CD14-positive monocyte (primary cell): ENCODE results near the gene ADCYAP1. TPM values are rescaled to one million over a fixed set of nuclear protein-coding genes. Genes with fewer than 3 reads are reported as not detected.

ENCODE experiments used
- DNase-seq, 3 donors: peaks; one replicate each; pipeline ENCODE4 v3.0.0-alpha.2; 2011 to 2022
- H2AFZ ChIP-seq: 2 replicates; pipeline ENCODE4 v1.6.0; 2012; ENCODE audit warnings: mild to moderate bottlenecking, low read depth, low read length, inconsistent platforms; ENCODE audit not compliant: insufficient read depth, poor library complexity, severe bottlenecking
- H3K27ac ChIP-seq, 2 donors: 1 replicate in 1 of 2; 2 replicates in 1 of 2; pipeline ENCODE4 v1.5.1; 2012 to 2013; ENCODE audit warnings: low read length in 2 of 2, control low read depth in 1 of 2, inconsistent platforms in 1 of 2, low read depth in 1 of 2, mild to moderate bottlenecking in 1 of 2
- H3K27me3 ChIP-seq, 2 donors: one replicate each; pipeline versions ENCODE4 v1.6.0 to v1.6.1; 2011 to 2013; ENCODE audit warnings: low read length in 2 of 2; ENCODE audit not compliant: control insufficient read depth in 2 of 2, insufficient read depth in 2 of 2
- H3K36me3 ChIP-seq, 2 donors: replicated peaks in 1 of 2; 1 replicate in 1 of 2; 2 replicates in 1 of 2; pipeline versions ENCODE4 v1.5.1 to v1.6.1; 2012 to 2013; ENCODE audit warnings: low read length in 2 of 2, control low read depth in 1 of 2, inconsistent platforms in 1 of 2, mild to moderate bottlenecking in 1 of 2; ENCODE audit not compliant: insufficient read depth in 2 of 2, control insufficient read depth in 1 of 2
- H3K4me1 ChIP-seq, 2 donors: 1 replicate in 1 of 2; 2 replicates in 1 of 2; pipeline versions ENCODE4 v1.5.1 to v1.6.1; 2012 to 2013; ENCODE audit warnings: low read length in 2 of 2, control low read depth in 1 of 2, inconsistent platforms in 1 of 2, mild to moderate bottlenecking in 1 of 2, moderate library complexity in 1 of 2; ENCODE audit not compliant: insufficient read depth in 2 of 2, control insufficient read depth in 1 of 2
- H3K4me2 ChIP-seq: replicated peaks from 2 replicates; pipeline ENCODE3; 2012; ENCODE audit warnings: low read length, moderate library complexity, mild to moderate bottlenecking; ENCODE audit not compliant: poor library complexity, severe bottlenecking; ENCODE audit errors: extremely low read depth
- H3K4me3 ChIP-seq, 3 experiments: fragments of 200-600 bp in 1 of 3; sonication (generic) in 1 of 3; replicated peaks in 1 of 3; 1 replicate in 2 of 3; 2 replicates in 1 of 3; pipeline ENCODE4 v1.5.1; 2011 to 2013; ENCODE audit warnings: low read length in 3 of 3, mild to moderate bottlenecking in 3 of 3, control low read depth in 2 of 3, low read depth in 2 of 3, inconsistent platforms in 1 of 3, moderate library complexity in 1 of 3
- H3K79me2 ChIP-seq: 2 replicates; pipeline ENCODE4 v1.6.0; 2012; ENCODE audit warnings: mild to moderate bottlenecking, control low read depth, inconsistent platforms, low read length, moderate library complexity; ENCODE audit not compliant: insufficient read depth
- H3K9ac ChIP-seq: 2 replicates; pipeline ENCODE4 v1.6.0; 2017; ENCODE audit warnings: low read length, mild to moderate bottlenecking; ENCODE audit not compliant: insufficient read depth, poor library complexity, severe bottlenecking
- H3K9me3 ChIP-seq, 2 donors: replicated peaks in 1 of 2; 1 replicate in 1 of 2; 2 replicates in 1 of 2; pipeline versions ENCODE4 v1.5.1 to v1.6.1; 2012 to 2013; ENCODE audit warnings: low read length in 2 of 2, control low read depth in 1 of 2; ENCODE audit not compliant: control insufficient read depth in 1 of 2, insufficient read depth in 1 of 2
- H4K20me1 ChIP-seq: 2 replicates; pipeline ENCODE4 v1.6.0; 2012; ENCODE audit warnings: mild to moderate bottlenecking, low read length, control low read depth, moderate library complexity; ENCODE audit not compliant: insufficient read depth
- H3K27ac Mint-ChIP-seq, 7 donors: one replicate each; pipeline ENCODE4 v1.8.0; 2020; ENCODE audit warnings: mild to moderate bottlenecking in 7 of 7, mixed read lengths in 7 of 7, moderate library complexity in 6 of 7, inconsistent platforms in 2 of 7
- H3K27me3 Mint-ChIP-seq, 3 donors: one replicate each; pipeline ENCODE4 v1.8.0; 2021 to 2022; ENCODE audit warnings: low read depth in 3 of 3, mild to moderate bottlenecking in 3 of 3, mixed read lengths in 3 of 3, moderate library complexity in 3 of 3, inconsistent platforms in 1 of 3
- H3K36me3 Mint-ChIP-seq, 2 donors: one replicate each; pipeline ENCODE4 v1.8.0; 2020; ENCODE audit warnings: mixed read lengths in 2 of 2, inconsistent platforms in 1 of 2, mild to moderate bottlenecking in 1 of 2
- H3K4me1 Mint-ChIP-seq: one replicate; pipeline ENCODE4 v1.8.0; 2020; ENCODE audit warnings: mild to moderate bottlenecking, mixed read lengths
- H3K4me3 Mint-ChIP-seq, 2 donors: one replicate each; pipeline ENCODE4 v1.8.0; 2020; ENCODE audit warnings: mild to moderate bottlenecking in 2 of 2, mixed read lengths in 2 of 2, moderate library complexity in 1 of 2
- H3K9me3 Mint-ChIP-seq, 7 donors: one replicate each; pipeline ENCODE4 v1.8.0; 2020 to 2022; ENCODE audit warnings: mixed read lengths in 7 of 7, mild to moderate bottlenecking in 6 of 7, moderate library complexity in 6 of 7, inconsistent platforms in 2 of 7
- CTCF ChIP-seq: fragments of 200-600 bp; IDR thresholded peaks from one replicate; pipeline ENCODE4 v1.8.0; 2022; ENCODE audit warnings: antibody characterized with exemption, mild to moderate bottlenecking
- WGBS: methylation state at CpG from one replicate; pipeline ENCODE4 v1.1.5; 2013; ENCODE audit warnings: missing lambda C conversion rate; ENCODE audit not compliant: insufficient coverage; 5-methylcytosine and 5-hydroxymethylcytosine counted together
- intact Hi-C, 2 donors: fragments of 100-400 bp; cut with micrococcal nuclease; formaldehyde crosslinking; loops; one replicate each; pipeline versions ENCODE4 v1.15.0 to v1.15.1; 2023
- polyA minus RNA-seq: library from RNA; depleted of rRNA, polyadenylated mRNA; stranded (reverse); fragments of >200 nt; gene quantifications from 2 replicates; pipeline ENCODE4 v1.2.3, GENCODE V29; 2012
- polyA plus RNA-seq, 3 donors: library from polyadenylated mRNA; depleted of rRNA in 1 of 3; unstranded in 2 of 3; stranded (reverse) in 1 of 3; fragments of 300-500 nt in 2 of 3; fragments of >200 nt in 1 of 3; fragmentation: Illumina TruSeq in 2 of 3; gene quantifications; 1 replicate in 2 of 3; 2 replicates in 1 of 3; pipeline ENCODE4 v1.2.3, GENCODE V29; 2012 to 2021
- total RNA-seq, 12 experiments: library from RNA in 1 of 12; stranded (reverse) in 1 of 12; fragments of 120-200 nt in 1 of 12; gene quantifications; one replicate each; pipeline ENCODE4 v1.2.4 and lab custom pipeline; 2013 to 2026; ENCODE audit warnings: mixed read lengths in 6 of 12, inconsistent platforms in 1 of 12

Gene ADCYAP1
- not detected for total RNA-seq (2013)
- not detected for polyA plus RNA-seq
- not detected in 2 replicates for polyA minus RNA-seq
- 0 to 6.5 (median 0) reads per million in 11 experiments for total RNA-seq (lab: John Stamatoyannopoulos, UW)

GRCh38 chr18:904218-905090, at the start of gene ADCYAP1:
Gene ADCYAP1 (plus strand): TSS chr18:904871. CDS start chr18:905387, 516 bp downstream.
- no peak within 1 kb of the TSS for H3K27ac Mint-ChIP-seq

More at GRCh38 chr18:904218-905090, at the start of gene ADCYAP1:
- intact Hi-C loops: no loop called here
- H3K9me3 Mint-ChIP-seq: peaks cover 0 to 39% (median 11%) of the 10 kb centered on the region in 7 donors
- Histone ChIP-seq H3K4me1 (peaks cover 3 to 14% of the 10 kb centered on the region in 2 donors), H3K27me3 (peaks cover 74 to 86% of the 10 kb centered on the region in 2 donors), H3K36me3 (no peaks in the 10 kb centered on the region), H3K27ac (no peak within 1 kb of the TSS), H3K4me2 (no peak within 1 kb of the TSS), H3K79me2 (no peaks in the 10 kb centered on the region), H4K20me1 (no peaks in the 10 kb centered on the region), H3K4me3 (no peak within 1 kb of the TSS), H3K9ac (no peak within 1 kb of the TSS), H3K9me3 (peaks cover 0 to 43% of the 10 kb centered on the region in 2 donors), H2AFZ (no peak within 1 kb of the TSS)
- TF ChIP-seq CTCF: no peak
- peaks cover 0 to 7% of the 10 kb centered on the region in 2 donors for H3K36me3 Mint-ChIP-seq
- peaks cover 22% of the 10 kb centered on the region for H3K4me1 Mint-ChIP-seq
- whole genome bisulfite sequencing: 6% methylated on average over 43 of the region's 51 CpGs
- H3K4me3 Mint-ChIP-seq: peak within 1 kb of the TSS in 1 of 2 donors; percentile 83
- no peak for DNase-seq
- H3K27me3 Mint-ChIP-seq: peaks cover 81 to 96% (median 83%) of the 10 kb centered on the region in 3 donors
